ENCODE data around the gene EP400. TPM values are rescaled to one million over a fixed set of nuclear protein-coding genes. Genes with fewer than 3 reads are reported as not detected.

The EP400 gene
- total and polyA plus RNA-seq, 9 donors: 19.6 to 60.7 (median 44.0) TPM

DNA sequence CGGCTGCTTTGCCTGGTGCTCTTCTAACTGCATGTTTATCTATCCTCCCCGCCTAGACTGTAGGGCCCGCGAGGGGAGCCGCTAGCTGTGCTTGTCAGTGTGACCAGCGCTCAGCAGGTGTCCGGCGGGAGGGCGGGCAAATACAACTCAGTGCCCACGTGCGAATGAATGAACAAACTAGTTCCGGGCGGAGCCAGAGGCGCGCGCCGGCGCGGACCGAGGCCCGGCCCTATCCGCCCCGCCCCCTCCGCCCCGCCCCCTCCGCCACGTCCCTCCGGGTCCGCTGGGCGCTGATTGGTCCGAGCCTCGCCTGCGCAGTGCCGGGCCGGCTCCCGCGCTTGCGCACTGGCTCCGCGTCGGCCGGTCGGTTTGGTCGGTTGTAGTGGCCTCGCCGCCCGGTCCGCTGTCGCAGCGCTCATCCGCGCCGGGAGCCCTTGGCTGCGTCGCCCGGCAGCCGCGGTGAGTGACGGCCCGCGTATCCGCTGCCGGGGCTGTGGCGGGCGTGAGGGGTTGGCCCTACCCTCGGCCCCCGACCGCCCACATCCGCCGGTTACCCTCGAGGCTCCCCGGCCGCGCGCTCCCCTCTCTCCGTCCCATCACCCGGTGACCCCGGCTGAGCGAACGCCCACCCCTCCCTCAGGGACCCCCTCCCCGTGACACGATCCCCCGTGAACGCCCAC lies 134.3 kb downstream of the EP400 start:
- intact Hi-C loops (cut with DNase I): no loop called here
- TF ChIP-seq, protein P1, sequence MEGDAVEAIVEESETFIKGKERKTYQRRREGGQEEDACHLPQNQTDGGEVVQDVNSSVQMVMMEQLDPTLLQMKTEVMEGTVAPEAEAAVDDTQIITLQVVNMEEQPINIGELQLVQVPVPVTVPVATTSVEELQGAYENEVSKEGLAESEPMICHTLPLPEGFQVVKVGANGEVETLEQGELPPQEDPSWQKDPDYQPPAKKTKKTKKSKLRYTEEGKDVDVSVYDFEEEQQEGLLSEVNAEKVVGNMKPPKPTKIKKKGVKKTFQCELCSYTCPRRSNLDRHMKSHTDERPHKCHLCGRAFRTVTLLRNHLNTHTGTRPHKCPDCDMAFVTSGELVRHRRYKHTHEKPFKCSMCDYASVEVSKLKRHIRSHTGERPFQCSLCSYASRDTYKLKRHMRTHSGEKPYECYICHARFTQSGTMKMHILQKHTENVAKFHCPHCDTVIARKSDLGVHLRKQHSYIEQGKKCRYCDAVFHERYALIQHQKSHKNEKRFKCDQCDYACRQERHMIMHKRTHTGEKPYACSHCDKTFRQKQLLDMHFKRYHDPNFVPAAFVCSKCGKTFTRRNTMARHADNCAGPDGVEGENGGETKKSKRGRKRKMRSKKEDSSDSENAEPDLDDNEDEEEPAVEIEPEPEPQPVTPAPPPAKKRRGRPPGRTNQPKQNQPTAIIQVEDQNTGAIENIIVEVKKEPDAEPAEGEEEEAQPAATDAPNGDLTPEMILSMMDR (IDR thresholded peaks at IDR 0.05): no peak
- TF ChIP-seq POLR2A (IDR thresholded peaks at IDR 0.05) (peak; percentile 92), EP300 (IDR thresholded peaks at IDR 0.05) (no peak)
- no peaks in the 10 kb centered on the region for H3K9me3 ChIP-seq
- H3K4me1 ChIP-seq (ENCODE audit: insufficient read depth): peaks cover 7% of the 10 kb centered on the region
- H3K4me3 ChIP-seq: peak overlapping the region; percentile 94
- DNase-seq: peak; percentile 86 to 93 (median 91)
- no peaks in the 10 kb centered on the region for H3K36me3 ChIP-seq
- peak overlapping the region in 1 of 2 donors; percentile 55 for H3K27ac ChIP-seq
- no peaks in the 10 kb centered on the region for H3K27me3 ChIP-seq
- WGBS, 3 donors: 1% methylated on average over 30 to 84 of the region's 84 CpGs

DNA sequence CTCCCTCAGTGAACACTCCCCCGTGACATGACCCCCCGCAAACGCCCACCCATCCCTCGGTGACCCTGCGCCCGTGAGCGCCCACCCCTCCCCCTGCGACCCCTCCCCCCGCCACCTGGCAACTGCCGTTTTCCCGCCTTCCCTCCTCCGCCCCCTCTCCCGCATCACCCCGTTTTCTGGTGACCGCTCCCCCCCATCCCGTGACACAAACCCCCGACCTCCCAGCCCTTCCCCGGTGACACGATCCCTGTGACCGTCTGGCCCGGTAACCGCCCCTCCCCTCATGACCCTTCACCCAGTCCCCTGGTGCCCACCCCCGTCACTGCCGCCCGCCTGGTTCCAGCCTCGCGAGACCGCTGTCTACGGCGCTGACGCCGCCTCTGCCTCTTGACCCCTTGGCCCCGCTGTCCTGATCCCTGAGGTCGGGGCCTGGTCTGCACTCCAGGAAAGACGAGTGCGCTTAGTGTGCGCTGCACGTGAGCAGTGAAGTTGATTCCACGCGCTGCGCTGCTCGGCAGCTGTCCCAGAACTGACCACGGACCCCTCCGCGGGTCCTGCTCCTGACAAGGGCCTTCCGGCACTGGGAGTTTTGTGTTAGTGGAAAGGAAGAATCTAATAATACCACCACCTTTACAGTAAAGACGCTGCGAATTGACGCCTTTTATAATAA lies 135.0 kb downstream of the EP400 start:
- intact Hi-C loops (cut with DNase I): no loop called here
- Histone ChIP-seq H3K4me1 (ENCODE audit: insufficient read depth) (peaks cover 7% of the 10 kb centered on the region), H3K27ac (peak overlapping the region in 1 of 2 donors; percentile 55), H3K27me3 (no peaks in the 10 kb centered on the region), H3K4me3 (peak overlapping the region; percentile 94), H3K9me3 (no peaks in the 10 kb centered on the region), H3K36me3 (no peaks in the 10 kb centered on the region)
- 1 to 2% (median 2%) methylated on average over 46 to 49 of the region's 49 CpGs for WGBS, 3 donors
- peak; percentile 70 to 83 (median 72) for DNase-seq
- TF ChIP-seq EP300 (IDR thresholded peaks at IDR 0.05) (no peak), POLR2A (IDR thresholded peaks at IDR 0.05) (no peak)
- TF ChIP-seq, protein P1 (IDR thresholded peaks at IDR 0.05): no peak

DNA sequence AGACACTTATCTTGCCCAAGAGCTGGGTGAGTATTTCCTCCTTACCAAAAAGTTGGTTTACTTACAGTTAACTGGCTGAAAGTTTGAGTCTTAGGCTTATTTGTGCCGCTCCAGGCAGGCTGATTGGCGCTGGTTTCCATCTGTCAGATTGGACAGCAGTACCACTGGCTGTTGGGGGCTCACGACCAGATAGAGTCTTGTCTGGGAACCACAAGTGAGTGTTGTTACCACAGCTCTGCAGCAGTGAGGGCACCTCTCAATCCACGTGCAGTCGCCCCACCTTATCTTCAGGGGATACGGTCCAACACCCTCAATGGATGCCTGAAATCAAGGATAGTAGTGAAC lies 135.5 kb downstream of the EP400 start:
- 21 to 34% (median 25%) methylated on average over 6 of the region's 6 CpGs for WGBS, 3 donors
- Histone ChIP-seq H3K4me3 (peak overlapping the region; percentile 94), H3K36me3 (no peaks in the 10 kb centered on the region), H3K9me3 (no peaks in the 10 kb centered on the region), H3K27ac (peak overlapping the region in 1 of 2 donors; percentile 55), H3K27me3 (no peaks in the 10 kb centered on the region), H3K4me1 (ENCODE audit: insufficient read depth) (peaks cover 7% of the 10 kb centered on the region)
- DNase-seq: no peak
- no peak for TF ChIP-seq EP300 (IDR thresholded peaks at IDR 0.05)
- no peak for TF ChIP-seq POLR2A (IDR thresholded peaks at IDR 0.05)
- TF ChIP-seq, protein P1 (IDR thresholded peaks at IDR 0.05): no peak
- intact Hi-C loops (cut with DNase I): no loop called here

DNA sequence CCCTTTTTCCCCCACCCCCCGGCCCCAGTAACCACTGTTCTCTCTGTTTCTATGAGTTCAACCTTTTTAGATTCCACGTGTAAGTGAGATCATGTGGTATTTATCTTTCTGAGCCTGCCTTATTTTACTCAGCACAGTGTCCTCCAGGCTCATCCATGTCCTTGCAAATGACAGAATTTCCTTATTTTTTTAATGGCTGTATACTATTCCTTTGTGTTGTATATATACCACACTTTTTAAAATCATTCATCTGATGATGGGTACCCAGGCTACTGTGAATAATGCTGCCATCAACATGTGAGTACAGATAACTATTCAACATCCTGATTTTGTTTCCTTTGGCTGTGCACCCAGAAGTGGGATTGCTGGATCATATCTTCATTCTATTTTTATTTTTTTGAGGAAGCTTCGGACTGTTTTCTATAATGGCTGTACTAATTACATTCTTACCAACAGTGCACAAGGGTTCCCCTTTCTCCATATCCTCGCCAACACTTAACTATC lies 139.7 kb downstream of the EP400 start:
- intact Hi-C loops (cut with DNase I): no loop called here
- 79 to 83% (median 82%) methylated on average over 4 of the region's 4 CpGs for WGBS, 3 donors
- Histone ChIP-seq H3K9me3 (no peaks in the 10 kb centered on the region), H3K27ac (no peak overlapping the region), H3K27me3 (no peaks in the 10 kb centered on the region), H3K36me3 (no peaks in the 10 kb centered on the region), H3K4me3 (no peak overlapping the region), H3K4me1 (ENCODE audit: insufficient read depth) (peaks cover 5% of the 10 kb centered on the region)
- DNase-seq: no peak
- TF ChIP-seq POLR2A (IDR thresholded peaks at IDR 0.05): no peak
- TF ChIP-seq, protein P1 (IDR thresholded peaks at IDR 0.05): no peak
- TF ChIP-seq EP300 (IDR thresholded peaks at IDR 0.05): no peak
